IMR-90 (cell line): ENCODE results near the gene NUCB1. TPM values are rescaled to one million over a fixed set of nuclear protein-coding genes. Genes with fewer than 3 reads are reported as not detected.
A peak's percentile ranks its signal among the peaks of the same experiment; 100 is the strongest.

ENCODE experiments used
- ATAC-seq: fragments of 200-7000 bp; cut with Tn5 transposase; 2 replicates; pipeline ENCODE4 v1.9.1; 2020; ENCODE audit warnings: low read depth, mild to moderate bottlenecking, moderate library complexity
- BruUV-seq: library from RNA; stranded (reverse); fragments of 400-500 nt; replicated peaks from 2 replicates; lab custom pipeline; 2021; lab: Mats Ljungman, UMichigan
- CTCF ChIA-PET: fragments of 300-600 bp; formaldehyde crosslinking; extraction: SDS; loops from one replicate; lab custom pipeline; 2021; ENCODE audit warnings: antibody characterized with exemption; lab: Yijun Ruan, JAX
- POLR2A ChIA-PET: fragments of 300-600 bp; sonication (Branson Sonifier 250); formaldehyde crosslinking; loops from one replicate; lab custom pipeline; 2022; ENCODE audit warnings: antibody characterized with exemption; ENCODE audit not compliant: unreplicated experiment; lab: Charles Lee
- DNase-seq: peaks from one replicate; pipeline ENCODE4 v3.0.0; 2013
- H2AFZ ChIP-seq: replicated peaks from 2 replicates; pipeline ENCODE3; 2013; ENCODE audit warnings: low read length, mild to moderate bottlenecking; ENCODE audit not compliant: poor library complexity
- H2AK5ac ChIP-seq: 2 replicates; pipeline ENCODE4 v1.6.1; 2013; ENCODE audit warnings: low read depth, low read length, inconsistent platforms
- H2AK9ac ChIP-seq: replicated peaks from 2 replicates; pipeline ENCODE3; 2013; ENCODE audit warnings: mild to moderate bottlenecking, low read depth, low read length, moderate library complexity; ENCODE audit not compliant: poor library complexity
- H2BK120ac ChIP-seq: 2 replicates; pipeline ENCODE4 v1.6.1; 2013; ENCODE audit warnings: low read depth, low read length, inconsistent platforms
- H2BK15ac ChIP-seq: 3 replicates; pipeline ENCODE4 v1.6.1; 2013; ENCODE audit warnings: low read depth, low read length, inconsistent platforms
- H2BK20ac ChIP-seq: 2 replicates; pipeline ENCODE4 v1.6.1; 2013; ENCODE audit warnings: low read depth, mild to moderate bottlenecking, inconsistent platforms, low read length, moderate library complexity
- H2BK5ac ChIP-seq: 2 replicates; pipeline ENCODE4 v1.6.1; 2013; ENCODE audit warnings: mild to moderate bottlenecking, low read depth, low read length, inconsistent platforms; ENCODE audit not compliant: poor library complexity, severe bottlenecking
- H3K14ac ChIP-seq: replicated peaks from 2 replicates; pipeline ENCODE4 v1.6.1; 2013; ENCODE audit warnings: low read depth, low read length, inconsistent platforms
- H3K18ac ChIP-seq: 2 replicates; pipeline ENCODE4 v1.6.1; 2013; ENCODE audit warnings: low read depth, low read length, control low read depth
- H3K23ac ChIP-seq: 2 replicates; pipeline ENCODE4 v1.6.1; 2013; ENCODE audit warnings: low read depth, low read length, inconsistent platforms
- H3K27ac ChIP-seq: 2 replicates; pipeline ENCODE4 v1.5.1; 2013; ENCODE audit warnings: mild to moderate bottlenecking, control low read depth, low read length; ENCODE audit not compliant: insufficient read depth
- H3K27me3 ChIP-seq: 2 replicates; pipeline ENCODE4 v1.6.1; 2013; ENCODE audit warnings: low read length; ENCODE audit not compliant: control insufficient read depth, insufficient read depth
- H3K36me3 ChIP-seq: 2 replicates; pipeline ENCODE4 v1.6.1; 2013; ENCODE audit warnings: low read length, mixed read lengths; ENCODE audit not compliant: control insufficient read depth, insufficient read depth
- H3K4ac ChIP-seq: 2 replicates; pipeline ENCODE4 v1.6.1; 2013; ENCODE audit warnings: low read depth, low read length, inconsistent platforms
- H3K4me1 ChIP-seq: 2 replicates; pipeline ENCODE4 v1.6.1; 2013; ENCODE audit warnings: low read length, mixed read lengths; ENCODE audit not compliant: control insufficient read depth, insufficient read depth
- H3K4me2 ChIP-seq: 2 replicates; pipeline ENCODE4 v1.6.1; 2013; ENCODE audit warnings: low read depth, mild to moderate bottlenecking, control low read depth, low read length, moderate library complexity
- H3K4me3 ChIP-seq: 2 replicates; pipeline ENCODE4 v1.5.1; 2013; ENCODE audit warnings: low read depth, mild to moderate bottlenecking, control low read depth, low read length, moderate library complexity; ENCODE audit not compliant: insufficient read depth
- H3K56ac ChIP-seq: 2 replicates; pipeline ENCODE4 v1.6.1; 2013; ENCODE audit warnings: low read length, inconsistent platforms; ENCODE audit not compliant: insufficient read depth; ENCODE audit errors: extremely low read depth
- H3K79me1 ChIP-seq, 2 experiments: 2 replicates each; pipeline ENCODE4 v1.6.1; 2013; ENCODE audit warnings: low read length in 2 of 2, inconsistent platforms in 1 of 2, low read depth in 1 of 2
- H3K9ac ChIP-seq: 2 replicates; pipeline ENCODE4 v1.6.1; 2013; ENCODE audit warnings: low read depth, low read length, control low read depth
- H3K9me1 ChIP-seq: 2 replicates; pipeline ENCODE4 v1.6.1; 2013; ENCODE audit warnings: low read length, inconsistent platforms; ENCODE audit not compliant: insufficient read depth
- H3K9me3 ChIP-seq: 2 replicates; pipeline ENCODE4 v1.6.1; 2013; ENCODE audit warnings: low read length; ENCODE audit not compliant: control insufficient read depth, insufficient read depth
- H4K20me1 ChIP-seq: 2 replicates; pipeline ENCODE4 v1.6.1; 2013; ENCODE audit warnings: low read length, inconsistent platforms; ENCODE audit not compliant: insufficient read depth
- H4K5ac ChIP-seq: 2 replicates; pipeline ENCODE4 v1.6.1; 2013; ENCODE audit warnings: mild to moderate bottlenecking, low read depth, low read length, control low read depth
- H4K8ac ChIP-seq, 2 experiments: 2 replicates each; pipeline ENCODE4 v1.6.1; 2013; ENCODE audit warnings: low read depth in 2 of 2, low read length in 2 of 2, control low read depth in 1 of 2, inconsistent platforms in 1 of 2
- H4K91ac ChIP-seq: 2 replicates; pipeline ENCODE4 v1.6.1; 2013; ENCODE audit warnings: low read depth, low read length, inconsistent platforms; ENCODE audit not compliant: insufficient read depth
- CEBPB ChIP-seq: IDR thresholded peaks from 2 replicates; pipeline ENCODE4 v1.6.1; 2012; ENCODE audit warnings: low read depth, low read length, improper control_type of control experiment
- CHD1 ChIP-seq: IDR thresholded peaks from 2 replicates; pipeline ENCODE4 v1.6.1; 2012; ENCODE audit warnings: low read depth, low read length, improper control_type of control experiment
- CTCF ChIP-seq: conservative IDR thresholded peaks from 2 replicates; pipeline ENCODE4 v1.5.1; 2012; ENCODE audit warnings: mild to moderate bottlenecking, low read depth, low read length, improper control_type of control experiment
- ELK1 ChIP-seq: fragments of 150-350 bp; IDR thresholded peaks from 2 replicates; pipeline ENCODE4 v1.6.1; 2016; ENCODE audit warnings: low read depth, mild to moderate bottlenecking, low read length, moderate library complexity, borderline replicate concordance
- MAFK ChIP-seq: IDR thresholded peaks from 2 replicates; pipeline ENCODE4 v1.6.1; 2012; ENCODE audit warnings: low read depth, low read length, improper control_type of control experiment
- MAZ ChIP-seq: IDR thresholded peaks from 2 replicates; pipeline ENCODE4 v1.6.1; 2012; ENCODE audit warnings: low read depth, mild to moderate bottlenecking, low read length, improper control_type of control experiment, moderate library complexity, borderline replicate concordance
- MXI1 ChIP-seq: IDR thresholded peaks from 2 replicates; pipeline ENCODE4 v1.6.1; 2012; ENCODE audit warnings: low read depth, mild to moderate bottlenecking, low read length, moderate library complexity, borderline replicate concordance
- NFE2L2 ChIP-seq: fragments of 150-350 bp; IDR thresholded peaks from 2 replicates; pipeline ENCODE4 v1.6.1; 2016; ENCODE audit warnings: low read depth, mild to moderate bottlenecking, low read length
- RAD21 ChIP-seq: IDR thresholded peaks from 2 replicates; pipeline ENCODE4 v1.6.1; 2012; ENCODE audit warnings: low read length, improper control_type of control experiment
- RFX5 ChIP-seq: IDR thresholded peaks from 2 replicates; pipeline ENCODE4 v1.8.0; 2012; ENCODE audit warnings: low read depth, mild to moderate bottlenecking, low read length, moderate library complexity
- whole genome bisulfite sequencing, 2 experiments: methylation state at CpG; one replicate each; pipeline versions ENCODE4 v1.1.5 to v1.1.7; 2013; ENCODE audit warnings: missing lambda C conversion rate in 2 of 2; ENCODE audit not compliant: insufficient read length in 1 of 2; ENCODE audit errors: extremely low coverage in 2 of 2; 5-methylcytosine and 5-hydroxymethylcytosine counted together
- dilution Hi-C: fragments of 300-500 bp; cut with HindIII; formaldehyde crosslinking; loops from one replicate; pipeline ENCODE4 v1.14.3; 2018; ENCODE audit warnings: low sequenced_read_pairs; ENCODE audit not compliant: unreplicated experiment
- in situ Hi-C: fragments of 300-500 bp; cut with MboI; formaldehyde crosslinking; loops from 3 replicates; pipeline ENCODE4 v1.14.3; 2019; ENCODE audit warnings: low sequenced_read_pairs, inconsistent platforms, mixed read lengths
- intact Hi-C: fragments of 100-400 bp; cut with micrococcal nuclease; formaldehyde crosslinking; loops from 2 replicates; pipeline ENCODE4 v1.10.0; 2022
- polyA plus RNA-seq, 3 experiments: library from polyadenylated mRNA; depleted of rRNA; stranded (reverse); fragments of >200 nt; gene quantifications; 2 replicates each; pipeline ENCODE4 v1.2.3, GENCODE V29; 2012; ENCODE audit warnings: low replicate concordance in 1 of 3
- total RNA-seq: library from RNA; depleted of rRNA; stranded (reverse); fragments of >200 nt; gene quantifications from 2 replicates; pipeline ENCODE4 v1.2.3, GENCODE V29; 2012

Gene NUCB1
- total and polyA plus RNA-seq, 2 of the 4 experiments (the other 2 are of a cell fraction): 37.3 to 253 TPM

GRCh38 chr19:48867123-48867745 lies 32.9 kb upstream of the NUCB1 start:
- POLR2A ChIA-PET: interaction anchor here (0.6 kb wide), 1 partner anchor 22 kb away, joined by 3 read pairs; no protein-coding TSS in a partner anchor
- Histone ChIP-seq H3K9me1 (peaks cover 9% of the 10 kb centered on the region; the same call in 1 of the 2 replicates), H3K14ac (peak overlapping the region; percentile 99), H3K18ac (peak overlapping the region; percentile 99; the same call in 1 of the 2 replicates), H3K4me1 (peaks cover 19% of the 10 kb centered on the region), H3K9ac (peak overlapping the region; percentile 95), H2BK15ac (no peak overlapping the region), H4K91ac (peak overlapping the region; percentile 78; the same call in 1 of the 2 replicates), H4K8ac (peak overlapping the region in 1 of 2 experiments; percentile 98; a peak in 1 of 4 replicates), H2BK20ac (no peak overlapping the region), H3K79me1 (peaks cover 12 to 56% of the 10 kb centered on the region in 2 experiments), H3K27me3 (no peaks in the 10 kb centered on the region), H2BK120ac (peak overlapping the region; percentile 89; the same call in 1 of the 2 replicates), H2AK5ac (peak overlapping the region; percentile 73), H3K23ac (peak overlapping the region; percentile 62; the same call in 1 of the 2 replicates), H3K36me3 (peaks cover 12% of the 10 kb centered on the region), H3K4me3 (peak overlapping the region; percentile 54), H3K4ac (peak overlapping the region; percentile 99), H3K27ac (peak overlapping the region; percentile 82), H3K9me3 (no peaks in the 10 kb centered on the region), H2AK9ac (peak overlapping the region; percentile 96), H2AFZ (peak overlapping the region; percentile 65), H4K20me1 (no peaks in the 10 kb centered on the region), H3K56ac (no peak overlapping the region), H4K5ac (peak overlapping the region; percentile 52; the same call in 1 of the 2 replicates), H3K4me2 (peak overlapping the region; percentile 99), H2BK5ac (peak overlapping the region; percentile 88)
- WGBS, 2 experiments: 66% methylated on average over 10 of the region's 14 CpGs; no CpG with 5 or more reads in 1 of the 2 experiments
- ATAC-seq: no peak
- CTCF ChIA-PET: interaction anchor here (0.6 kb wide), 1 partner anchor 112 kb away, joined by 8 read pairs; no protein-coding TSS in a partner anchor
- BruUV-seq: no TSS peak
- dilution Hi-C loops: no loop called here
- intact Hi-C loops: no loop called here
- in situ Hi-C loops: no loop called here
- no peak for TF ChIP-seq ELK1
- TF ChIP-seq RAD21: no peak
- TF ChIP-seq MAZ: no peak
- TF ChIP-seq CEBPB: no peak
- TF ChIP-seq CHD1: no peak
- TF ChIP-seq CTCF: no peak
- TF ChIP-seq NFE2L2: no peak
- no peak for TF ChIP-seq MAFK
- no peak for TF ChIP-seq RFX5
- no peak for TF ChIP-seq MXI1
- DNase-seq: no peak
